GM12892 (cell line): ENCODE measurements around the gene MICAL2.

Experiments
- POLR2A ChIP-seq: IDR thresholded peaks from 2 replicates; pipeline ENCODE4 v1.6.1; 2011; ENCODE audit warnings: low read depth, low read length, control low read depth
- POLR2AphosphoS5 ChIP-seq: IDR thresholded peaks from 2 replicates; pipeline ENCODE4 v1.6.1; 2011; ENCODE audit warnings: low read depth, low read length, control low read depth
- TAF1 ChIP-seq: IDR thresholded peaks from 2 replicates; pipeline ENCODE4 v1.6.1; 2011; ENCODE audit warnings: low read depth, mild to moderate bottlenecking, control low read depth, low read length, borderline replicate concordance

GRCh38 chr11:12288931-12289666 is 178.7 kb downstream of the MICAL2 start:
- TF ChIP-seq TAF1 (no peak), POLR2AphosphoS5 (no peak), POLR2A (no peak)
